Measurements from ENCODE around the gene MAST4. TPM values are rescaled to one million over a fixed set of nuclear protein-coding genes. Genes with fewer than 3 reads are reported as not detected.
"Not testable (repeated sequence)": the region's sequence is repeated elsewhere in the genome, so short reads cannot be mapped to it uniquely, and the experiment has no call there.

Gene MAST4
- total RNA-seq, 1 donor from 2014 or later = 109 TPM

DNA sequence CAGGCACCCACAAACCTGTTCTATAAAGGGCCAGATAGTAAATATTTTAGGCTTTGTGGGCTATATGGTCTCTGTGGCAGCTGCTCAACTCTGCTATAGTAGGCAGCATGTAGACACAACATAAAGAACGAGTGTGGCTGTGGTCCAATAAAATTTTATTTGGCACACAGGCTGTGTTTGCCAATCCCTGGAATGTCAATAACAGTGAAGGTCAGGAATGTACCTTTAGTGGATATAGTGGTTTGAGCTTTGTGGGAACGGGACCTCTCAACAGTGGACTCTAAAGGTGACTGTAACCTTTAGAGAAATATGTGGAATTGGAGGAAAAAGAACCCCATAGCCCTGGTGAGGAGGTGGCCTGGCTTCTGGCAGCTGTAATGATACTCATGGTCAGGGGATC lies 145.2 kb downstream of the MAST4 start:
- DNase-seq (ENCODE audit: extremely low read depth, low read depth, low spot score) = no peak

DNA sequence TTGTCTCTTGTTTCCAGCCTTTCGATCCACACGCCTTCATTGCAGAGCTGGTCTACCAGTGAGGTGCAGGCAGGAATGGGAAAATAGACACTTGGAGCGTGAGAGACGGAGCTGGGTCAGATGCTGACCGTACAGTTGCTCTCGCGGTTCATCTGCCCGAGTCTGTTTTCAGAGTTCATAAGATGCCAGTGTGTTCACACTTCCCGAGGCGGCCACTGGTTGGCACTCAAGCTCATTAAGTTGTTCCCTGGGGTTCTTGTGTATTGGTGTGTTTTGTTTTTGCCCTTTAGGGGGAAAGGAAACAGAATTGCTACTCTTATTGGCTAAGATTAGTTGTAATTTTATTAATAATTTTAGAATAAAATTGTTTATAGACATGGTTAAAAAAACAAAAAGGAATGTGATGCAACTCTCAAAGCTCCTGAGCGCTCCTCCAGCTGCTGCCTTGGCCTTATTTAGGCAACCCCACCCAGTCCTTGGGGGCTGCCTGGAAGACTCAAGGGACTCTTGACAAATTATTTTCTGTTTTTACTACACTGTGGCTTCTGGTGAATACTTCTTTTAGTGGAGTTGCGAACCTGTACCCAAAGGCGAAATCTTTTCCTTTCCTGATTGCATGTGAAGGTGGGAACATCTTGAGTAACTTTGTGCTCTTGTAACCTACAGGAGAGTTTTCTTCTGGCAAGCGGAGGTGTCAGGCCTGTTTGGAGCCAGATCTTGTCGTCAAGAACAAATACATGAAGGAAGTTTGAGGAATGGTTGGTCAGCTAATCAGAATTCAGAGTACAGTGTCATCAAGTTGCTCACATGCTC lies 146.1 kb downstream of the MAST4 start:
- no peak for DNase-seq (ENCODE audit: extremely low read depth, low read depth, low spot score)

DNA sequence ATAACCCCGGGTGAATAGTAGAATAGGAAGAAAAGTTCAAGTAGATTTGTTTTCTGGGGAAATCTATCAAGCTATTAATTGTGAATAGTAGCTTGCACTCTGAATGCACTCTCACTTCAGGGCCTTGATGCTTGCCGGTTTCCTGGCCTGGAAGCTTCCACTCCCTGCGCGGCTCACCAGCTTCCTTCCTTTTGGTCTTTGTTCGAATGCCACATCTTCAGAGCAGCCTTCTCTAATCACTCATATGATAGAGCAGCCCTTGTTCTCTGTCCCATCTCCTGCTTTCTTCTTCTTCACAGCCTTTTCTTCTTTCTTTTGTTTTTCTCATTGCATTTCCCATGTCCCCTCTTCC lies 146.7 kb downstream of the MAST4 start:
- no peak for DNase-seq (ENCODE audit: extremely low read depth, low read depth, low spot score)

DNA sequence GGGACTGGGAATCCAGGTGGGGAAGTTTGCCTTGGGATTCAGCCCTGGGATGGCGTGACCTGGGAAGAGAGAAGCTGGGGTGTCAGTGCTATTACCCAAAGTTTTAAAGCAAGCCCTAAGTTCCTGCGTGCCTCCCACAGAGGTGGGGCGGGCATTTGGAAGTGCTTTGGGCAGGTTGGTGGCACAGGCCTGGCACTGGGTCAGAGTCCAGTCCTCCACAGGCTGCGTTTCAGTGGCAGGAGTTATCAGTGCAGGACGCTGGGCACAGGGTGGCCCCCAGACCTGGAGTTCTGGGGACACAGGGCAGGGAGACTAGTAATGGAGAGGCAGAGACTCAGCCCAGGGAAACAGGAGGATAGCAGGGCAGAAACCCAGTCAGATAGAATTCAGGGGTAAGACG lies 147.2 kb downstream of the MAST4 start:
- no peak for DNase-seq (ENCODE audit: extremely low read depth, low read depth, low spot score)

DNA sequence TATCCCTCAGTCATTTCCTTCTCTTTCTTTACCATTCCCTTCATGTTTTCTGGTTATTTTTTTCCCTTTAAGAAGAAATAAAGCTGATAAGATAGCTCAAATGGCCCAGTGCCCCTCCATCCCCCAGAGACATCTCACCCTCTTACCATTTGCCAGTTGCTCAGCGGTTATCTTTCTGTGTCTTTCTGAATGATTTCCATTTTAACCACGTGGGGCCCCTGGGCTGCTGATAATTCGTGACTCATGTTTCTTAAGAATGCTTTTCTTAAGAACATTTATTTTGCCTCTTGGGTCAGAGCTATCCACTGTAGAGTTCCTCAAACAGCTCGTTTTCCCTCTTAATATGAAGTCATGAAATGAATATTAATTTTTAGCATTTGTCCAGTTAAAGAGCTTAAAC lies 147.8 kb downstream of the MAST4 start:
- no peak for DNase-seq (ENCODE audit: extremely low read depth, low read depth, low spot score)

DNA sequence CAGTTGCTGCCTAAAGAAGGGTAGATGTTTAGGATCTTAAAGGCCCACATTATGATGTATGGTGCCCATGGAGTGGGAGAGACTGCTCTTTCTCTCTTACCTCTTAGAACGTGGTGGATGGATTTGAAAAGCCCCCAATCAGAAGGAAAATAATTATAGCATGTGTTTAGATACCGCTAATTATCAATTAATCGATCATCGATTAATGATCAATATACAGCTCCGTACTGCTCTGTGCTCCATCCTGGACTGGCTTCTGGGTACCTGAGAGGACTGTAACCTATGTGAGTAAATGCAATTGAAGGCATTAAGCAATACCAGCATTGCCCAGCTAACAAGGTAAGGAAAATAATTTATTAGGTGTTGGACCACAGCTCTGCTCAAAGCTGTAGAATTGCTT lies 149.1 kb downstream of the MAST4 start:
- DNase-seq (ENCODE audit: extremely low read depth, low read depth, low spot score) = no peak

DNA sequence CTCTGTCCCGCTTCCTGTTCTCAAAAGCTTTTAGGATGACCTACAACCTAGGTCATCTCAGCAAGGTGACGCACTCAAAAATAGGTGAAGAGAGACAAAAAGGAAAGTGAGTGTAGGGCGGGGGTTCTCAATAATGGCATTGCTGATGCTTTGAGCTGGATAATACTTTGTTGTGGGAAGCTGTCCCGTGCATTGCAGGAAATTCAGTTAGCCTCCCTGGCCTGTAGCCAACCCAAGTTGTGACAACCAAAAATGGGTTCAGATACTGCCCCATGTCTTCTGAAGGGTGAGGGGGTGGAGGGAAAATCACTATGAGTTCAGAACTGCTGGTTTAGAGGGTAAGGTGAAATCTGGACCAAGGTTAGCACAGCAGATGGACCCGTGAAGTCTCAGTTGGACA lies 151.4 kb downstream of the MAST4 start:
- DNase-seq (ENCODE audit: extremely low read depth, low read depth, low spot score) = no peak

DNA sequence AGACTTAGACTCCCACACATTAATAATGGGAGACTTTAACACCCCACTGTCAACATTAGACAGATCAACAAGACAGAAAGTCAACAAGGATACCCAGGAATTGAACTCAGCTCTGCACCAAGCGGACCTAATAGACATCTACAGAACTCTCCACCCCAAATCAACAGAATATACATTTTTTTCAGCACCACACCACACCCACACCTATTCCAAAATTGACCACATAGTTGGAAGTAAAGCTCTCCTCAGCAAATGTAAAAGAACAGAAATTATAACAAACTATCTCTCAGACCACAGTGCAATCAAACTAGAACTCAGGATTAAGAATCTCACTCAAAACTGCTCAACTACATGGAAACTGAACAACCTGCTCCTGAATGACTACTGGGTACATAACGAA lies 156.5 kb downstream of the MAST4 start:
- DNase-seq (ENCODE audit: extremely low read depth, low read depth, low spot score) = not testable (repeated sequence)

DNA sequence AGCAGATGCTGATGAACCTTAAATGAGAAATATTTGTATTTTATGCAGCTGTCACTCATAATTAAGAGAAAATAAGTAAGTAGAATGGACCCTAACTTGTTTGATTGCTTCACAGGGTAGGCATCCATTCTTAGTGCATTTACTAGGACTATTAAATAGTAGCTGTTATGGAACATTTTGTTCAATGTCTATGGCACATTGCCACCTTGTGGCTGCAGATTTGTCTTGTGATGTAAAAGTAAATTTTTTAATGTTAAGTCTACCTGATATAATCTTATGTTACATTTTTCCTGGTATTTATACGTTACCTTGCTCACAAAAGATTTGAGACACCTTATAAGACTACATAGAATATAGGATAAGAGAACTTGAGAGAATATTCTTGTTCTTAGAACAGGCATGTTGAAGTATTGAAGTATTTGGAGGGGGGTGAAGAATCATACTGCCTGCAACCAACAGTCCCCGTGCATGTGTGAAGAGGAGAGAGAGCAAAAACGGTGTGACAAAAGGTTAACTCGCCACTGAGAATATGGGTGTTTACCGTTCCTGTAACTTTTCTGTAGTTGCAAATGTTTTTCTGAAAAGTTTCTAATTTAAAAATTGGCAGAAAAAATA lies 161.1 kb downstream of the MAST4 start:
- peak; percentile 47 for DNase-seq (ENCODE audit: extremely low read depth, low read depth, low spot score)

DNA sequence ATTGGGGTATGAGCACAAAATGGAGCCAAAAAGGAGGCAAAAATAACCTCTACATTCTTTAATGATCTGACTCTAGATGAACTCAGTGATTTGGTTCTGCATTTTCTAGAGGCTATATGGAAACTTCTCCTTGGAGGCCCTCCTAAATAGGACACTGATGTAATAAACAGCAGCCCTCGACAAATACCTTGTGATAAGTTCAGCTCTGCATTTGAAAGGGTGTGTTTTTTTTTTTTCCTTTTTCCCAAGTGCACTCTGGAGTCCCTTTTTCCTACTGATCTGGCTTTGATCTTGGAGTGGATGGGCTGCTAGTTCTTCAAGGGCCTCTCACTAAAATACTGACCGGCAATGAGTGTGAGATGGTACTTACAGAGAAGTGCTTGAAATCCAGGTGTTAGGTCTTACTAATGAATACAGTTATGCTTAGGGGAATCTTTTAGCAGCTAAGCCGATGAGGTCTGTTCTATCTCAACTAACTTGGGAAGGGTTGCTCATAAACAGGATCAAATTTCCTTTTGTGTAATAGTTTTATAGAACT lies 161.7 kb downstream of the MAST4 start:
- no peak for DNase-seq (ENCODE audit: extremely low read depth, low read depth, low spot score)

DNA sequence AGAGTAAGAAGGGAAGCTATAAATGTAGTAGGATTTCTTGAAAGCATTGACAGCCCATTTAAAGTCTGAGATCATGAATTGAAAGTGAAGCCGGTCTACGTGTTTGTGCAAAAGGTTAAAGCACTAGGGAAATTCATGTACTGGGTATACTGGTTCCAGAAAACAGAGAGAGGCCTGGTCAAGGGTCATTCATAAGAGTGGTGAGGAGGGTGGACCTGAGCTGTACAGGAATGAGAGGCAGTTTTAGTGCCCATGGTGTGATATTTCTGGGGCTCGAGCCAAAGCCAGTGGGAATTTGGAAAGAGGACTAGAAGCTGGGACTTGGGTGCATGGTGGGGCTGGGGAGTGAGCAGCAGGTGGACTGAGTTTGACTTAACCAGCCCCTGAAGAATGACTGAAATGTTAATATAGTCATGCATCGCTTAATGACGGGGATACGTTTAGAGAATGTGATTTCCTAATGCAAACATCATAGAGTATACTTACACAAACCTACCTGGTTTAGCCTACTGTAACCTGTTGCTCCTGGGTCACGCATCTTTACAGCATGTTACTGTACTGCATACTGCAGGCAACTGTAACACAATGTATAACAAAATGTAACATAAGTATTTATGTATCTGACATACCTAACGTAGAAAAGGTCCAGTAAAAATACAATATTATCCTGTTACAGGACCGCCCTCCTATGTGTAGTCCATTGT lies 173.0 kb downstream of the MAST4 start:
- no peak for DNase-seq (ENCODE audit: extremely low read depth, low read depth, low spot score)

DNA sequence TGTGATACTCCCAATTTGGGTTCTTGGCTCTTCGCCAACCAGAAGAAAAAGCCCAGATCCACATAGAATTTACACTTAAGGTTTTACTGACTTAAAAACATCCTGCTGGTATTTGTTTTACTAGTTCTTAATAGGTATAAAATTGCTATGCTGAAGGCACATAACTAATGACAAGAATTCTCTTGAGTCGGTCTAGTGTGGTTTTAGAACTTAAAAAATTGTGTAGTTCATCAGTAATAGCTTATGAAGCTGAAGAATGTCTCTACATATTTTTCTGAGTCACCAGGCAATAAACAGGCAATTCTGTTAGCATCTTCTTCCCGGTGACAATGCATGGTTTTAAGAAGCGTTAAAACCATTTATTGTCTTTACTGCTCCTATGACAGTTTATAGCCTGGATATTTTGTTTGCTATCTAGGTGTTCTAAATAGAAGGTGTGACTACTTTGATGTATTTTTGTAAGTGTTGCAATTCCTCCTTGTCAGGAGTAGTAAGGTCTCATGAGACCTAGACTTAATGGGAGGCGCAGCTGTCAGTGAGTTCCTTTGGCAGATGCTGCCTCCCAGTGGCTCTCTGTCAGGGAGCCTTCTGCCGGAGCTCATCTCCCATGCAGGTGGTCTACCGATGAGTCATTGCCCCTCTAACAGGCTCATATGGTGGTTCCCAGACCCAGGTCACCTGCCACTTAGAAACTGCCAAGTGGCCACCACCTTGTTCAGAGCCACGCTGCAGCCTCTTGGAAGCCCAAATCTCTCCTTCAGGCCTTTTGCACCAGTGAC lies 173.8 kb downstream of the MAST4 start:
- no peak for DNase-seq (ENCODE audit: extremely low read depth, low read depth, low spot score)

DNA sequence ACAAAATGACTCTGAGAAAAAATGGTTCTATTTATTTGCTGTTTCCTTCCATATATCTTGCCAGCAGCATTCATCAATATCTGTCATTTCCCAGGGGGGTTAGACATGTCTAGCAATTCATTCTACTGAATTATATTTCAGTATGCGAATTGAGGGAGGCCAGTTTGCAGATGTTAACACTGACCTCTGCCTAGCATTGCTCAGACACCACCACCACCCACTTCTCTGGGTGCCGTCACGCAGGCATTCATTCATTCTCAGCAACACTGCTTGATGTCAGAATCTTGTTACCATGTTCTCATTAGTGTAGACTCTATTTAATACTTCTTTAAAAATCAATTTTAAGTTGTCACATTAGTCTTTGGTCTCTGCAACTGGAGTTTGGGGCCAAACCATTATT lies 181.7 kb downstream of the MAST4 start:
- DNase-seq (ENCODE audit: extremely low read depth, low read depth, low spot score) = no peak

DNA sequence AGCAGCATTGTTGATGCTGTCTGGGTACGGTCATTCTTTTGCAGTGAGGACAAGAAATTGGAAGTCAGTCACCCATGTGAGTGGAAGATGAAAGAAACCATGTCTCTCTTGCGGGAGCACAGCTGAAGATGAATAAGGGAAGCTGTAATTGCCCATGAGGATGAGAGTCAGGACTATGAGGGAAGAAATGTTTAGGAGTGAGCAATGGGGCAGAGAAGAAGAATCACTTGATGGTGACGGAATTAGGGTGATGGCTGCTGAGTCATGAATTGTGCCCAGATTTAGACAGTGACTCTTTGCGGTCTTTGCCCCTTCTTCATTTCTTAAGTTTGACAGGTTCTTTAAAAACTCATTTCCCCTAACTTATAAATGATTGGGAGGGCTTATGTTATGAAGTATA lies 183.3 kb downstream of the MAST4 start:
- no peak for DNase-seq (ENCODE audit: extremely low read depth, low read depth, low spot score)

DNA sequence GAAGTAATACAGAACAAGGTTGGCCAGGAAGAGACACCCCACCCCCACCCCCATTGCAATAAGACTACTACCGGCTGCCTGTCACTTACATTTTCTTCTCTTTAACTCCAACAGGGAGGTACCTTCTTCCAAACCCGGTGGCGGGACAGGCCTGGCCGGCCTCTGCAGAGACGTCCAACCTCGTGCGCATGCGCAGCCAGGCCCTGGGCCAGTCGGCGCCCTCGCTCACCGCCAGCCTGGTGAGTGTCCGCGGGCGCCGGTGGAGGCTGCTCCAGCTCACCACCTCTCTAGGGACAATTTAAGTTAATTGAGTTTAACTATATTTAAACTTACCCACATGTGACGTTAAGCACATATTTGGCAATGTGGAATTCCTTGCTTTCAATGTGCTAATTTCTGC lies 192.4 kb downstream of the MAST4 start:
- DNase-seq (ENCODE audit: extremely low read depth, low read depth, low spot score) = no peak

DNA sequence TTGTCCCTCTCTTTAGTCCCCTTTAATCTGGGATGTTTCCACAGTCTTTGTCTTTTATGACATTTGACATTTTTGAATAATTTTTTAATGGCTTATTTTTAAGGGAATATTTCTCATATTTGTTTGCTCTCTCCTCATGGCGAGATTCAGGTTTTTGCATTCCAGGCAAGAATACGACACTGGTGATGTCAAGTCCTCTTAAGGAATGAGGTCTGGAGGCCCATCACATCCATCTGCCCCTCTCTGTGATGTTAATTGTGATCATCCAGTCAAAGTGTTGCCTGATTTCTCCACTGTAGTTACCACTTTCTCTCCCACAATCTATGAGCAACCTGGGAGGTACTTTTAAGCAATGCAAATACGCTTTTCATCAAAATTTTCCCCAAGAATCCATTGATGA lies 193.2 kb downstream of the MAST4 start:
- no peak for DNase-seq (ENCODE audit: extremely low read depth, low read depth, low spot score)

DNA sequence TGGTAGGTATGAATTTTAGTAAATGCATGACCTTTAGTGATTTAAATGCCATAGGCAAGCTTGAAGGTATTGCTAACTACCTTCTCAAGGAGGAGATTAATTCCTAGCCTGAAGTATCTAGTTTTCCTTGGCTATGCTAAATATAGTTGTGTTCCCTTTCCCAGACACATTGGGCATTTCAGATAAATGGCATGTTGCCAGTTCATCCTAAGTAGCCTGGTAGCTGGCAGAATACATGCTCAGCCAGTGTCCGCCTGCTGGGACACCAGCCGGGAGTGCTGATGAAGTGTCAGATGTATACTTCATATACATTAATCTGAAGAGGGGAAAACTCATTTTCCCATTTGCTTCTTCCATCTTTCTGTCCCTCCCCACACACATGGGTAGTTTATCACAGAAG lies 196.9 kb downstream of the MAST4 start:
- no peak for DNase-seq (ENCODE audit: extremely low read depth, low read depth, low spot score)

DNA sequence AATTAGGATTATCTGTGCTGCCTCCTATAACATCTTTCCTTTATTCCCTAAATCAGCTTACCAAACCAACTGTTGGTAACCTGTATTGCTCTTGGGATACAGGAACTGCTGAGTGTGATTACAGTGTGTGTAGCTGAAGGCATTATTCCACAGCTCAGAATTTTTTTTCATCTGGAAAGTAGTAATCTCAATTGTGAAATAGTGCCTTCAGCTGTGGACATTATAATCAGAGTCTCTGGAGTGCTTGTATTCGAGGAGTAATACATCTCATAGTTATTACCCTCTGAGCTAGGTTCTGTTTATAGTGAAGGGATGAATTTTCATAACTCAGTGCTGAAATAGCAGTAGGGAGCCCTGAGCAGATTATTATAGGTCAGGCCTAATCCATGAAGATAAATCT lies 199.5 kb downstream of the MAST4 start:
- DNase-seq (ENCODE audit: extremely low read depth, low read depth, low spot score) = no peak

DNA sequence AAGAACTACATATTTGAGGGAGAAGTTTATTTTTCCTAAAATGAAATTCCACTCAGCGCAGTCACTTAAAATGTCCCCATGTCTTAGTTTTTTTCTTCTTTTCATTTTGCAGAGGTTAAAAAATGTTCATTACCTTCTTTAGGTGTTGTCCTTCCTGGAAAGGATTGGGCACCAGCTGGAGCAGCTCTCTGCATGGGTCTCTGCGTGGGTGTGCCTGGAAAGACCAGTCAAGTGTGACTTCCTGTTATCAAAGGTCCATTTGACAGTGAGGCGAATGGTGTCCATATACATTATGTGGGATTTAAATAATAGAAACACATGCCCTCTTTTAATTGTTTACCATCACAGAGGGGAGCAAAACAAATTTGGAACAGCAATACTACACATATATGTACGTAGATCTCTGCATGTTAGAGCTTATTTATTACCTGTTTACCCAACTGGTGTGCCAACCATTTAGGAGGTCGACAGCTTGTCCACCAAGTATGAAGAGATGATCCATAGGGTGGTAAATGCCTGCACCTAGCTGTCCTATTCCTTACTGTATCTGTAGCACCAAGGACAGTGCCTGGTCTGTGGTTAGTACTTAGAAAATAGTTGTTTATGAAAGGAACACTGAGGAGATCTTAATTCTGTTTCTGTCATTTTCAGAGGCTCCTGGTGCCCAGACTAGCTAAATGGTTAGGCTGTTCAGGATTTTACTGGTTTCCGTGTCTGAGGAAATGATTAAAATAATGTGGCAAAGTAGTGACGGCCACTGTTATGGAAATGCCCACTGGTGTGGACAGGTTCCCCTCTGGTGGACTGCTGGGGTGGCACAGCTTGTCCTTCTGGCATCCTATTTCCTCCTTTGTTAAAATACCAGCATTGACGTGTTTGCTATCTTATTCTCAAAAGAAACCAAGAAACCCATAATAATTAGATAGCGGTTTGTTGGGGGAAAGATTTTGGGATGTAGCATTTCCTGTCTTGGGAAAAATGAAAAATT lies 200.4 kb downstream of the MAST4 start:
- no peak for DNase-seq (ENCODE audit: extremely low read depth, low read depth, low spot score)

DNA sequence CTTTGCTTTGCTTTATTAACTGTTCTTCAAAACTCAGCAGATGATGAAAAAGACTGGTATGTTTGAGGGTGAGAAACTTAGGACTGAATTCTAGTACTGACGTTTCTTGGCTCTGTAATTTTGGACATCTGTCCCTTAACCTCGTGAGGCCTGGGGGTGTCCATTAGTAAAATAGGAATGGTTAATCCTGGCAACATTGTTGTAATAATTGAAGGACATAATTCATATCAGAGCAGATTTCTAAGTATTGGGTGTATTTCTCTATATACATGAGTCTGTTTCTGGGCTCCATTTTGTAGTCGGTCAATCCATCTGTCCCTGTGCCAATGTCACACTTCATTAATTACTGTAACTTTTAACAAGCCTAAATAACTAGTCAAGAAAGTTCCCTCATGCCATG lies 206.7 kb downstream of the MAST4 start:
- DNase-seq (ENCODE audit: extremely low read depth, low read depth, low spot score) = no peak
